GM21447 (cell line): ENCODE data around the gene CAB39L.

Experiments used
- ATAC-seq: cut with Tn5 transposase; IDR thresholded peaks from one replicate; pipeline ENCODE4 v1.9.1; 2021; ENCODE audit not compliant: unreplicated experiment

CAB39L gene

DNA sequence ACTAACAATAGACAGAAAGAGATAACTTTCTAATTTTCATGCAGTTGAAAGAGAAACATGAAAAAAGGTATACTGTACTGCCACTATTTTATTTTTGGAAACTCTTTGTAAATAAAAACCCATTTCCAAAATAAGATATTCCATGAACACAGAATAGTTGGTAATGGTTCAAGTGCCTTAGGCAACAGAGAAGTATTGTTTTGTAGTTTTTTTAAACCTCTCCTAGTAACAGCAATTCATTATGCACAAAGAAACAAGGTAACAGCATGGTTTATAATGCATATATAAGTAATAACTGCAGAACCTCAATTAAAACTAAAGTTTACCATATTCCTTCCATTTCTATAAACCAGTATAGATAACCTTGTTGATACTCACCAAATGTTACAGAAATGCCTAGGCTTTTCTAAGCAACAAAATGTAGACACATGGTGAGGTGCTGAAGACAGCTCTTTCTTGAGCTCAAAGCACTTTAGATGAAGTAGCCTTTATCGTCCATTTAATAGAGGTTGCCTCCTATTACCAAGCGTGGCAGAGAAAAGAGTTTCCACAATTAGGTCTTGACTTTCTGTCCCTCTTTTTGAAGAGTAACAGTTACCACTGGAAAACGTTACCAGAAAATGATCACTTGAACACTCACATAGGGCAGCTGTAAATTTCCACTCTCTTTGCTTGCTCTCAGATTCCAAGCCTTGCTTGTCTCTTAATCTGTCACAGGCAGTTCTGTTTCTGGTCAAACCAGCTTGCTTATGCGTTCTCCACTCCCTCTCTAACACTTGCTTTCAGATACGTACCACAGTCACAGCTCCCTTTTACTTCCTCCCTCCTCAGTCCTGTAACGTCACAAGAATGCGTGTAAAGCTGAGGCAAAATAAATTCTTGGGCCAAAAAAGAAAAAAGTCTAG, 42.9 kb downstream of the CAB39L start:
- ATAC-seq = no peak

DNA sequence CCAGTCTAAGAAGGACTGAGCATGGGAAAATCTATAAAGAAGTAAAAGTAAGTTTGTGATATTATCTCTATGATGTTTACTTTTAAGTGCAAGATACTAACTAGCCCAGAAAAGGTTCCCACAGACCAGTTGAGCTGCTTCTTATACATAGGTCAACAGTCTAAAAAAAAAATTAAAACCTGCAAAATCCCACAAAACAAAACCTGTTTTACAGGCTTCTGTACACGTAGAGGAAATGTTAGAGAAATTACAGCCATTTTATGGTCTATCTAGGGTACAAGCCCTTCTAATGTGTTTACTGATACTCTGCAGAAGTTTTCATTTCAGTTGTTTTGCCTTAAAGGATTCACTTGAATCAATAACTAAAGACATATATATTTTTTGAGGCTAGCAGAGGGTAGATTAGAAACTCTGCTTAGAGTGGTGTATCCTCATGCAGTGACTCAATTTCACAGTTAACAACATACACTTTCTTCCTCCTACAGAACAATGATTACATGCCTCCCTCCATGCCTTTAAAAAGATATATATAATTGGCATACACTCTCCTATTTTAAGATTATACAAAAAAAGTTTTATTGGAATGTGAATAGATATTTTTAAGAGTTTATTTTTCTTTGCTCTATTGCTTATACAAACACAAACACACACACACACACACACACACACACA, 43.9 kb downstream of the CAB39L start:
- no peak for ATAC-seq

DNA sequence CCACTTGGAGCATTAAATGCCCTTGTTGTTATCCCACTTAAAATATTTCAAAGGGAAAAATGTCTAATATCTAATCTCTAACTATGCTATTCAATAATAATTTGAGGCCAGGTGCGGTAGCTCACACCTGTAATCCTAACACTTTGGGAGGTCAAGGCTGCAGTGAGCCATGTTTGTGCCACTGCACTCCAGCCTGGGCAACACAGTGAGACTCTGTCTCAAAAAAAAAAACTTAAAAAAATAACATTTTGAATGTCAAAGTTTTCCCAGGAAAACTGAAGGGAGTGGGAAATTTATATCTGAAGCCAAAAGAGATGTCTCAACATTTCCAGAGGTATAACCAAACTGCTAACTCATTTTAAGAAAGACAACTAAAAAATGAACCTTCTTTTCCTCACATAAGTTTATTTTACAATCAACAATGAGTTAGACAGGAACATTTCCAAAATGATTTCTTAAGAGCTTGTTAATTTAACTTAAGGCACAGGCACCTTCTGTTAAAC, 47.9 kb downstream of the CAB39L start:
- ATAC-seq = no peak

DNA sequence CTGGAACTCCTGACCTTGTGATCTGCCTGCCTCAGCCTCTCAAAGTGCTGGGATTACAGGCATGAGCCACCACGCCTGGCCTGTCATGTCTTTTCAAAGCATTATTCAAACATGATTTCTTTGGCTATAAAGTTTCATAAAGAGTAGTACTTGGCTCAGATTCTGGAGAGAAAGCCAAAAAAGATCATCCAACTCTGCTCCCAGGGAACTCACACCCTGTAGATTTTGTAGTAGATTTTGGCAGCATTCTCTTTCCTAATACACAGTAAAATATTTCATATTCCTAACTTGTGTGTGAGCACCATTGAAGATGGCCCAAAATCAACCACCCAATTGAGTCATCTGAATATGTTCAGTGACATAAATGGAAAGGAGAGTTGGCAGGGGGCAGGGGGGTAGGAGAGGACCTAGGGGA, 48.4 kb downstream of the CAB39L start:
- ATAC-seq = no peak

DNA sequence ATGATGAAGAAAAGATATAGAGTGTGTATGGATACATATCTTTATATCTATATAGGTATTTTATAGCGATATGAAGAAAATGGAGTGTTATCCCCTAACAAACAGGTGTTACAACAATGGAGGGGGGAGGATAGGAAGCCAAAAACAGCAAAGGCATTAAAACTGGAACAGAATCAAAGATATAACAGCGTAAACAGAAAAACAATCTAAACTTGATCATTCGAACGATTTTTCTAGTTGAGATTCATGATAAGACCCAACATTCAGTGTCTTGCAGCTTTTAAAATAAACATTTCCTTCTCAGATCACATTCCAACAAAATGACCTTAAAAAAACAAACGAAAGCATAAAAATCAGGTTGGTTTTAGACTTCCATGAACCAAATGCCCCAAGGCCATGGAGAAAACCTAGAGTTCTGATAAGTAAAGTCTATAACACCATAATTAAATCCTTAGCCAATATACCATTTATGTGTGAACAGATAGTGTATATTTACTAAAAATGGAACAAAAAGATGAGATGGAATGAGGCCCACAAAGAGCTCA, 55.7 kb downstream of the CAB39L start:
- no peak for ATAC-seq

DNA sequence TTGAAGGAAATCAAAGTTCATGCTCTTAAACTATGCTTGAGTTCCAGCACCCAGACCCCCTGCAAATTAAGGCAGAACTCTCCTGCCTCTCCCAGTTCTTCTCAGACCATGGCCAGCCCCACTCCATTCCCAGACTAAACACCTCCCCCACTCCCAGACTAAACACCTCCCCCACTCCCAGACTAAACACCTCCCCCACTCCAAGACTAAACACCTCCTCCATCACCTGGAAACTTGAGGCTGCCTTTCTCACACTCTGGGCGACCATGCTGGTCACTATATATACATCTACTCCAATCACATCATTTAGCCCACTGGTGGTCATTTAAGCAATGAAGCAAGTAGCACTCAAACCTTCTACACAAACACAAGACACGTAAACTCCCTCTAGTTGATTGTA, 57.2 kb downstream of the CAB39L start:
- ATAC-seq = no peak

DNA sequence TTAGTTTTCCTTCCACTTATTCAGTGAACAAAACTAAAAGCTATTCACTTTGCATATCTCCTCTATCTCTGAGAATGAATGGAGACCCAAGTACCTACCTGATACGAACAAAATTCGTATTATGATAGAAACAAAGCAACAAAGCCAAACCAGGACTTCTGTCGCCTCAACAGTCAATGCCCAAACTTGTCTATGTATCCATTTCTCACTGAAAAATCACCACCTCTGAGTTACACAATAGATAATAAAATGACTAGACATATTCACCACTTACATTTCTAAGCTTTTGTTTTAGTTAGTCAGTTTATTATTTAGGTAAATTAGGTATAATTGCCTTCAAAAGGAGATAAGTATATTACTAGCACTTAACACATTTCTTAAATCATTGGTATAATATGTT, 67.7 kb downstream of the CAB39L start:
- ATAC-seq = no peak

DNA sequence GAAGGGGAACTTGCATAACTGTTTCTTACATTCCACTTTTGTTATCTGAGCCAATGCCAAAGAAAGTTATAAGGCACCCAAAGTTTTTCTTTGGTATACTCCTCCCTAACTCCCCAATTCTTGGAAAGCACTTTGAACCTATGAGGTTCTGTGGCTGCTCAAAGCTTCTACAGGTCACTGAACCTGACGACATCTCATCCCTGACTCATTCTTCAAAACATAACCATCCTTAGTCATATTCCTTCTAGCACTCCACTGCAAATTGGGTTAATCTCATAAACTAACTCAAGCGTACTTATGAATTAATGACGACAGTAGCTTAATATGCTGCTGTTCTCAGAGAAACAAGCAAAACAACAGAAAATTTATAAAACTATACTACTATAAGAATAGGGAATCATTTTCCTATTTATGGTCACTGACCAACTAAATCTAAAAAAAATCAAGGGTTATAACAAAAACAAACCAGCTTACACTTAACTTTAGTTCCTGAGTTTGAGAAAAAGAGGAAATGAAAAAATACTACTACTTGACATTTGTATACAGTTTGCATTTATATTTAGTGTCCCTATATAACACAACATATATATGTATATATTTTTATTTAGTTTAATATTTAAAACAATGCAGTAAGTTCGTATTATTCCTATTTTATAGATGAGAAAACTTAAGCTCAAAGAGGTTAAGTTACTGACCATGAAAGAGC, 69.1 kb downstream of the CAB39L start:
- ATAC-seq = no peak

DNA sequence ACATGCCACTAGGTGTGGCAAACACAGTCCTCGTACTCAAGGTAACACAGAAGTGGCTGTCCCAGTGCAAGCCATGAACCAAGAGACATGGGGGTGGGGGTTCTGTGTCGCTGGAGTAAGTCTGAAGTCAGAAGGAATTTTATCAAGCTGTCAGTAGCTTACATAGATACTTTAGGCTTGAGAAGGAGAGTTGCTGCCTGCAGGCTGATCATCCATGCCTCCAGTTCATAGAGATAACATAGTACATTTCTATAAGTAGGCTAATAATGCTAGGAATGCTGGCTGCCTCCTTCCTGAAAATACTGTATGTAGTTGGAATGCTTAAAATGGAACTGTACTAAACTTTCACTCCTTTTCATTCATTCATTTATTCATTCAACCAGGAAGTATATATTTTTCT, 70.1 kb downstream of the CAB39L start:
- ATAC-seq = no peak

DNA sequence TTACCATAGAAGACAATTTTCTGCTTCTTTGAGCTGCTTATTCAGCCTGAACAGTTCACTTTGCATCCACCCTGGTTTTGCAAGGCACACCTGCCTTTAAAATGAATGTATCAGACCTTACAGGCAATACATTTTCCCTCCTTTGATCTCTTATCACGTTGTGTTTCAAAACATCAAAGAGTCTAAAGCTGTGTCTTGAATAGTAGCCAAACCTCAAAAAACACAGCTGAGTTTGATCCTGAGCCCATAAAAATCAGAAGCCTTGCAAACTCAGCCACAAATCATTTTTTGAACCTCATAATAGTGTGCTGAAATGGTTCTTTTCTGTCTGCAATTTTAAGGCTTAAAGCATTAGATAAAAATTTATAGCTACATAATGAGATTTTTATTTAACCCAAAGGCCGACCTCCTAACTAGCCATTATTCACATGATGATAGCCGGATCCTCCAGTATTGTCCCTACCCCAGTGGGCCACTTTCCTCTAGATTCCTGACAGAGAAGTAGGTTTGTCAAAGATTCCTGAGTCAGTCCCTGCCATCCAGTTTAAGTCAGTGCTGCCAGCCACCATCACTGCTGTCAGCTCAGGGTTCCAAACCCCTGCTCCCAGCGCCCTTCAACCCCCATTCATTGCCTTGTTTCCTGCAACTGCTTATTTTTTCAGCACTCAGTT, 71.8 kb downstream of the CAB39L start:
- ATAC-seq = no peak

DNA sequence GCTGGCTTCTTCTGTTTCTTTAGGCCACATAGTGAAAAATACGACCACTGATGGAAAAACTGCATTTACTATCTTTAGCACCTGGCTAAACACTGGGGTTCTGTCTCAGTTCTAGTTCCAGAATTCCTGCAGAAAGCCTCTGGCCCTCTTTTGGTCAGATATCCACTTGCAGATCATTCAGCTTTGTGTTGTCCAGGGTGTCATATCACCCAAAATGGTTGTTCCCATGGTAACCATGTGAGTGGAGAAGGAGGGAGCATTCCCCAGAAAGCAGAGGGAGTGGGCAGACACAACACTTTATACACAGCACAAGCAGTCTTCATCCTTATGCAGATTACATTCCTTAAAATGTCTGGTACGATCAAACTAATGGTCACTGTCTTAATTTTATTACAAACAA, 73.5 kb downstream of the CAB39L start:
- ATAC-seq = no peak

DNA sequence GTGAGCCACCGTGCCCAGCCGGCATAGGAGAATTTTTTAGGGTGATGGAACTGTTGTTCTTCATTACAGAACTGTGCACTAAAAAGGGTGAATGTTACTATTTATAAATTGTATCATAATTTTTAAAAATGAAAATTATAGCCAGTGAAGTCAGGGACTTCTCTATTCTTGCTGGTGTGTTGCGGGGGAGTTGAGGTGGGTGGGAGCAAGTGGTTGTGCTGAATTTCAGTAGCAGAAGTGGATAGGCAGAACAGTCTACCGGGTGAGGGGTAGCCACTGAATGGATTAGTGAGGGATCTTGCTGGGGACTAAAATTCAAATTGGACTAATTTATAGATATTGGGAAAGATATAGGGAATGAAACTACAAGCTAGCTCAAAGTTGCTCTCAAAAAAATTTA, 74.0 kb downstream of the CAB39L start:
- ATAC-seq = no peak

DNA sequence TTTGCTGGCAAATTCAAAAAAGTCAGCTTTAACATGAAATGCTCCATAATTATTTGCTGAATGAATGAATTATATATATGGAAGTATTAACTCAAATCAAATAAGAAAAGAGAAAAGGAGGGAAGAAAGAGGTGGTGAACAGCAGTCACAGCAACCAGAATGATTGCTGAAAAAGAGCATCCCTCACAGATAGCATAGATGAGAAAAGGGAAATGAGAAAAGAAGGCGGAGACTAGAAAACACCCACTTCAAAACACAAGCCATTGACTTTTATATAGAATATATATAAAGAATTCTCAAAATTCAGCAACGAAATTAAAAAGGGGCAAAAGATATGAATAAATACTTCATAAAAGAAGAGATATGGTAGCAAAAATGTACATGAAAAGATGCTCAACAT, 75.2 kb downstream of the CAB39L start:
- ATAC-seq = no peak

DNA sequence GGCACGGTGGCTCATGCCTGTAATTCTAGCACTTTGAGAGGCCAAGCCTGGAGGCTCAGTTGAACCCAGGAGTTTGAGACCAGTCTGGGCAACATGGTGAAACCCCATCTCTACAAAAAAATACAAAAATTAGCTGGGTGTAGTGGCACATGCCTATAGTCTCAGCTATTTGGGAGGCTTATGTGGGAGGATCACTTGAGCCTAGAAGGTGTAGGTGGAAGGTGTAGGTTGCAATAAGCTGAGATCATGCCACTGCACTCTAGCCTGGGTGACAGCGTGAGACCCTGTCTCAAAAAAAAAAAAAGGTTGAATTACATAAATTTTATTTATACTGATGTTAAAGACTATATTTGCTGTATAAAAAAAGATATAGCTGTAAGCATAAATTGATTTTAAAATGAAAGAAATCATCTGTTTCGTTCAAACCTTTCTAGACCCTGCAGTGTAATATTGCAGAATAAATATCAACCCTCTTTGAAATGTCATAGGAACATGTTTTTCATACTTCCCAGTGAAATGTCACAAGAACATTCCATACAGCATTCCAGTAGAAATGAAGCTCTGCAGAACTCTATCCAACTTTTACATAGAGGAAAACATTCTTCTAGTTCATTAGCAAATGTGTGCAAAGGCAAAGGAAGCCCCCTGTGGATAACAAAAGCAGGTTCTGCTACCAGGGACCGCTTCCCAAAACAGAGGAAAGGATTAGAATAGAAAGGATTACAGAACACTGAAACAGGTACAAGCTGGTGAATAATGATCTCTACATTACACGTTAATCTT, 76.0 kb downstream of the CAB39L start:
- no peak for ATAC-seq

DNA sequence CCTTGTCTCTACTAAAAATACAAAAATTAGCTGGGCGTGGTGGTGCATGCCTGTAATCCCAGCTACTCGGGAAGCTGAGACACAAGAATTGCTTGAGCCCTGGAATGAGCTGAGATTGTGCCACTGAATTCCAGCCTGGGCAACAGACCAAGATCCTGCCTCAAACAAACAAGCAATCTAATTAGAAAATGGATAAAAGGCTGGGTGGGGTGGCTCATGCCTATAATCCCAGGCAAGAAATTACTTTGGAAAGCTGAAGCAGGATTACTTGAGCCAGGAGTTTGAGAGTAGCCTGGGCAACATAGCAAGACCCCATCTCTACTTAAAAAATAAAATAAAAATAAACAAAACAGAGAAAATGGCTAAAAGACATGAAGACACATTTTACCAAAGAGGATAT, 77.0 kb downstream of the CAB39L start:
- no peak for ATAC-seq

DNA sequence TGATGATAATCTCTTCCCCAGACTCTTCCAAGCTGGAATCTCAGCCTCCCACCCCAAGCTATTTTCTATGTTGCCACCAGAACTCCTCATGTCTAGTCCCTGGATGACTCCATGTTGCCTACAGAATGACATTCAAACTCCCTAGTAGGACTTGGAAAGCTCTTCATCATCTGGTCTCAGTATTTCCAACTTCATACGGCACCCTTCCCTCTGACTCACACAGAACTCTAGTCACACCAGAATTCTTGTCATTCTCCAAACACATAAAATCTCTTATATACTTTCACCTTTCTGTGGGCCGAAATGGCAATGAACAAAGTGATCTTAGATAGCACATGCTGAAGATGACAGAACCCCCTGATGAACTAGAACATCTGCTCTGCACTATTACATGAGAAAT, 86.2 kb downstream of the CAB39L start:
- ATAC-seq = no peak

DNA sequence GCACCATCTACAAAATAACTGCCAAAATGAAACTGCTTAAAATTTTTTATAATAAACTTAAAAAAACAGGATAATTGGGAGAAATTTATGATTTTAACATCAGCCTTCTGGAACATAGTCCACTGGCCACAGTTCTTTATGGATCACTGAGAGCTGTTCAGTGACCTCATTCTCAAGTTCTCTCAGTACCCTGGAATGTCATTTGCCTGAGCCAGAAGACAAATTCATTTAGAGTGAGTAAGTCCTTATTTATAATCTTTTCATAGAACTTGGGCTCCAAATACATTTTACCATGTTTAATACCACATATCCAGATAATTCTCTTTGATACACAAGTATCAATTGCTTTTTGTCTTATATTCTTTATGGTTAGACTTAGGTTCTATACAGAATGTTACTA, 87.6 kb downstream of the CAB39L start:
- ATAC-seq = no peak

DNA sequence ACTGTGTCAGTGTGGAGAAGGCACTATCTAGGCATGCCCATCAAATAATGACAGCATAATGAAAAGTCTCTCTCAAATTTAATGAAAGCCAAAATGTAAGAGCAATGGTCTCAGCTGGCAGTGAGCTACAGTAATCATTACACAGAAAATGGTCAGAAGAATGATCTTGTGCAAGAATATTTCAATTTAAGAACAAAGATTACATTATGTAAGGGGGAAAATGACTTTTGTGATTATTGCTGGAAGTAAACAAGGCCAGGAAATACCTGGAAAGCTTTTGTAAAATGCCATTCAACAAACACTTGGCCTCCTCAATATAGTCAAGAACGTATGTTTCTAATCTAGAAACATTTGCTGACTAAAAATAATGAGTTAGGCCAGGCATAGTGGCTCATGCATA, 89.1 kb downstream of the CAB39L start:
- ATAC-seq = no peak

DNA sequence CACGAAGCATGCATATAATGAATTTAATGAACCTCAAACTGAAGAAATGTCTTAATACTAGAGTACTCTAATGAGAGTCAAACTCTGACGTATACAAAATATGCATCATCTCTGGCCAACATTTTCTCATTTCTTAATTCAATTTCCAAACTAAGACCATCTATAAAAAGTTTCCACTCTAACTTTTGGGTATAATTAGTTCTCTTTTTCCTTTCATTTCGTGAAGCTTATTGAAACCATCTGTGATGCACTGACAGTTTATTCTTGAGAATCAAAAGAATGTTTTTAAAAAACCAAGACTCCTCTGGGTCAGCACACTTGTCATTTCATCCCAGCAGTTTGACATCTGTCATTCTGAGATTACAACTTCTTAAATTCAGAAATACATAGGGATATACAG, 90.0 kb downstream of the CAB39L start:
- ATAC-seq = no peak

DNA sequence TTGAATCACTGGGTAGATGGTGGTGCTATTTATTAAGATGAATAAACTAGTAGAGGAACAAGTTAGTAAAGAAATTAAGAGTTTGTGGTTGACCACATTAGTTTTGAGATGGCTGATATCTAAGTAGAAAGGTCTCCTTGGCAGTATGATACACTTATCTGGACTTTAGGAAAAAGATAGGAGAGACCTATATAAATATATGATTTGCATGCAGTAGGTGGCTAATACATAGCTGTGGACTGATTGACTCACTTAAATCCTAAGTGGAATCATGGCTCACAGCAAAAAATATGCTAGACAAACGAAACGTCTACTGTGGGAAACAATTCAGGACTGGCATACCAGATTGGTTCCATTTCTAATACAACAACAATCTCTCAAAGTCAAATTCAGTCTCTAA, 92.0 kb downstream of the CAB39L start:
- no peak for ATAC-seq
